Ovary (tissue), 9 donors: ENCODE data around the gene ASB2. TPM values are rescaled to one million over a fixed set of nuclear protein-coding genes. Genes with fewer than 3 reads are reported as not detected.

Experiments used
- DNase-seq, 5 donors: peaks; one replicate each; pipeline ENCODE4 v3.0.0-alpha.2; 2019 to 2020
- H3K27ac ChIP-seq, 2 donors: fragments of 200-600 bp; one replicate each; pipeline versions ENCODE4 v1.5.1 to v1.8.0; 2019 to 2022
- H3K27me3 ChIP-seq: fragments of 200-600 bp; one replicate; pipeline ENCODE4 v1.8.0; 2022
- H3K36me3 ChIP-seq: fragments of 200-600 bp; sonication (generic); one replicate; pipeline ENCODE4 v1.5.1; 2019
- H3K4me1 ChIP-seq: one replicate; pipeline ENCODE4 v1.8.1; 2013; ENCODE audit warnings: mild to moderate bottlenecking, moderate library complexity; ENCODE audit not compliant: insufficient read depth
- H3K4me3 ChIP-seq: fragments of 200-600 bp; sonication (generic); one replicate; pipeline ENCODE4 v1.5.1; 2017
- H3K9me3 ChIP-seq, 2 donors: fragments of 200-600 bp in 1 of 2; sonication (generic) in 1 of 2; one replicate each; pipeline versions ENCODE4 v1.5.1 to v1.8.1; 2013 to 2019; ENCODE audit warnings: mild to moderate bottlenecking in 1 of 2, moderate library complexity in 1 of 2
- EP300 ChIP-seq: sonication (generic); formaldehyde crosslinking; IDR thresholded peaks from one replicate; pipeline ENCODE4 v1.6.1; 2017; ENCODE audit warnings: antibody characterized with exemption
- POLR2A ChIP-seq: fragments of 450-650 bp; IDR thresholded peaks from one replicate; pipeline ENCODE4 v1.6.1; 2017; ENCODE audit warnings: antibody characterized with exemption, mild to moderate bottlenecking, moderate library complexity
- WGBS, 3 donors: extraction: QIAGEN DNeasy Blood & Tissue Kit in 1 of 3; methylation state at CpG; one replicate each; pipeline versions ENCODE4 v1.1.5 to v1.1.7; 2013 to 2017; 5-methylcytosine and 5-hydroxymethylcytosine counted together
- intact Hi-C, 4 donors: fragments of 100-400 bp; cut with DNase I; formaldehyde crosslinking; loops; one replicate each; pipeline versions ENCODE4 v1.11.0 to v1.15.1; 2022 to 2023
- polyA plus RNA-seq, 2 donors: library from polyadenylated mRNA; stranded (reverse); fragments of 200-250 nt in 1 of 2; fragments of 350-450 nt in 1 of 2; fragmentation: Illumina TruSeq in 1 of 2; extraction: RNeasy Lipid Tissue Mini Kit (QIAGEN cat#74804) in 1 of 2; gene quantifications; one replicate each; pipeline ENCODE4 v1.2.3, GENCODE V29; 2013 to 2014
- total RNA-seq, 7 donors: library from RNA; depleted of rRNA in 2 of 7; stranded (reverse); fragments of >200 nt in 2 of 7; fragmentation: NEBNext Ultra II Directional in 3 of 7; extraction: Animal tissue kit (Norgen Biotek cat#: 25700) in 3 of 7; gene quantifications; one replicate each; pipeline versions ENCODE4 v1.1.0 to v1.2.4, GENCODE V29; 2016 to 2023
- TF ChIP-seq, protein P1 (sequence below), 3 donors: fragments of 450-650 bp in 2 of 3; fragments of 200-600 bp in 1 of 3; IDR thresholded peaks; one replicate each; pipeline versions ENCODE4 v1.5.1 to v1.8.0; 2016 to 2022; ENCODE audit warnings: antibody characterized with exemption in 3 of 3, mild to moderate bottlenecking in 1 of 3
- donor health status: DM: no; HTN: no; CAD: no; lungs with moderate emphysema.
- donor health status: DM: no; HTN: no; CAD: no.
- donor health status: Bipolar disorder and iron deficiency.
- donor health status: DM: yes; HTN: yes; CAD: no.
- donor health status: DM: no; HTN: no; CAD: no.
- donor health status: DM: yes; HTN: yes; CAD: no.

The ASB2 gene
- total and polyA plus RNA-seq, 9 donors, result 1.3 to 25.6 (median 3.0) TPM

- H3K27me3 ChIP-seq, result no peaks in the 10 kb centered on the region
- DNase-seq, result no peak
- TF ChIP-seq, protein P1, sequence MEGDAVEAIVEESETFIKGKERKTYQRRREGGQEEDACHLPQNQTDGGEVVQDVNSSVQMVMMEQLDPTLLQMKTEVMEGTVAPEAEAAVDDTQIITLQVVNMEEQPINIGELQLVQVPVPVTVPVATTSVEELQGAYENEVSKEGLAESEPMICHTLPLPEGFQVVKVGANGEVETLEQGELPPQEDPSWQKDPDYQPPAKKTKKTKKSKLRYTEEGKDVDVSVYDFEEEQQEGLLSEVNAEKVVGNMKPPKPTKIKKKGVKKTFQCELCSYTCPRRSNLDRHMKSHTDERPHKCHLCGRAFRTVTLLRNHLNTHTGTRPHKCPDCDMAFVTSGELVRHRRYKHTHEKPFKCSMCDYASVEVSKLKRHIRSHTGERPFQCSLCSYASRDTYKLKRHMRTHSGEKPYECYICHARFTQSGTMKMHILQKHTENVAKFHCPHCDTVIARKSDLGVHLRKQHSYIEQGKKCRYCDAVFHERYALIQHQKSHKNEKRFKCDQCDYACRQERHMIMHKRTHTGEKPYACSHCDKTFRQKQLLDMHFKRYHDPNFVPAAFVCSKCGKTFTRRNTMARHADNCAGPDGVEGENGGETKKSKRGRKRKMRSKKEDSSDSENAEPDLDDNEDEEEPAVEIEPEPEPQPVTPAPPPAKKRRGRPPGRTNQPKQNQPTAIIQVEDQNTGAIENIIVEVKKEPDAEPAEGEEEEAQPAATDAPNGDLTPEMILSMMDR (IDR thresholded peaks at IDR 0.05), result no peak
- TF ChIP-seq POLR2A (no peak), EP300 (no peak)
- H3K27ac ChIP-seq, result no peak overlapping the region
- H3K4me3 ChIP-seq, result no peak overlapping the region
- intact Hi-C loops, result no loop called here
- no peaks in the 10 kb centered on the region for H3K4me1 ChIP-seq
- 94 to 96% (median 96%) methylated on average over 16 of the region's 16 CpGs for whole genome bisulfite sequencing, 3 donors
- no peaks in the 10 kb centered on the region for H3K9me3 ChIP-seq
- no peaks in the 10 kb centered on the region for H3K36me3 ChIP-seq
Observed at GRCh38 chr14:93957751-93958566, 18.4 kb downstream of the ASB2 start.

GRCh38 chr14:93957333-93957710 is 19.0 kb downstream of the ASB2 start:
- no peak overlapping the region for H3K27ac ChIP-seq
- TF ChIP-seq POLR2A (no peak), EP300 (no peak)
- TF ChIP-seq, protein P1 (IDR thresholded peaks at IDR 0.05), result no peak
- intact Hi-C loops, result no loop called here
- H3K4me1 ChIP-seq, result no peaks in the 10 kb centered on the region
- no peaks in the 10 kb centered on the region for H3K9me3 ChIP-seq
- no peaks in the 10 kb centered on the region for H3K36me3 ChIP-seq
- no peak for DNase-seq
- no peaks in the 10 kb centered on the region for H3K27me3 ChIP-seq
- no peak overlapping the region for H3K4me3 ChIP-seq
- 84 to 90% (median 89%) methylated on average over 7 of the region's 7 CpGs for WGBS, 3 donors

GRCh38 chr14:93956514-93957332 is 19.6 kb downstream of the ASB2 start:
- TF ChIP-seq, protein P1 (IDR thresholded peaks at IDR 0.05), result no peak
- TF ChIP-seq EP300 (no peak), POLR2A (no peak)
- H3K27ac ChIP-seq, result no peak overlapping the region
- 47 to 61% (median 47%) methylated on average over 14 of the region's 14 CpGs for WGBS, 3 donors
- no peak for DNase-seq
- no peak overlapping the region for H3K4me3 ChIP-seq
- H3K36me3 ChIP-seq, result no peaks in the 10 kb centered on the region
- H3K9me3 ChIP-seq, result no peaks in the 10 kb centered on the region
- intact Hi-C loops, result no loop called here
- no peaks in the 10 kb centered on the region for H3K27me3 ChIP-seq
- H3K4me1 ChIP-seq, result no peaks in the 10 kb centered on the region

DNA sequence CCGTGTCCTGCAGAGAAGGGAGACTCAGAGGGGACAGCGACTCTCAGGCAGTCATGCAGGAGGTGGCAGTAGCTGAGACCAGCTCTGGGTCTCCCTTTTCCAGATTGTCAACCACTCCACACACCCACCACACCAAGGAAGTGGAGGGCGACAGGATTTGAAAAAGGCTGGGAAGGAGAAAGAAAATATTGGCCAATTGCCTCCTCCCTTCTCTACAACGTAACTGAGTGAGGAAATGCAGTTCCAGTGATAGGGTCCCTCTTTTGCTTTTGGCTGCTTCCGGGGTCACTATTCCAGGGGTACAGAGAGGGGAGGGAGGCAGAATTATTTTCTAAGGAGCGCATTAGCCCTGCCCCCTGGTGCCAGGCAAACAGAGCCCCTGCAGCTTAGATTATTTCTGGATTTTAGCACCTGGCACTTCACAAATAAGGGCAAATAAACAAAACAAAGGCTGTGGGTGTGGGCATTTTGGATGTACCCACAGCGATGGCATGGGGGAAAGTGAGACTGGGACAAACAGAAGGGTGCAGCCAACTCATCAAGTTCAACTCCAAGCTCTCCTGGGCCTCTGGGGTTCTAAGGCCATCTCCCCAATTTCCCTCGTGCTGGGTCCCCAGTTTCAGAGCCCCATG is 20.4 kb downstream of the ASB2 start:
- intact Hi-C loops, result no loop called here
- no peaks in the 10 kb centered on the region for H3K4me1 ChIP-seq
- H3K9me3 ChIP-seq, result no peaks in the 10 kb centered on the region
- H3K36me3 ChIP-seq, result no peaks in the 10 kb centered on the region
- WGBS, 3 donors, result 55 to 58% (median 57%) methylated on average over 8 of the region's 8 CpGs
- H3K27ac ChIP-seq, result no peak overlapping the region
- H3K27me3 ChIP-seq, result no peaks in the 10 kb centered on the region
- TF ChIP-seq POLR2A (no peak), EP300 (no peak)
- TF ChIP-seq, protein P1 (IDR thresholded peaks at IDR 0.05), result no peak
- no peak for DNase-seq
- no peak overlapping the region for H3K4me3 ChIP-seq
